HTERT RPE-1 (cell line): Measurements from ENCODE around the gene PARD3.

Source experiments
- in situ Hi-C: fragments of 300-500 bp; cut with MboI; formaldehyde crosslinking; loops from 4 replicates; pipeline ENCODE4 v1.14.3; 2020; ENCODE audit warnings: low sequenced_read_pairs

Gene PARD3

DNA sequence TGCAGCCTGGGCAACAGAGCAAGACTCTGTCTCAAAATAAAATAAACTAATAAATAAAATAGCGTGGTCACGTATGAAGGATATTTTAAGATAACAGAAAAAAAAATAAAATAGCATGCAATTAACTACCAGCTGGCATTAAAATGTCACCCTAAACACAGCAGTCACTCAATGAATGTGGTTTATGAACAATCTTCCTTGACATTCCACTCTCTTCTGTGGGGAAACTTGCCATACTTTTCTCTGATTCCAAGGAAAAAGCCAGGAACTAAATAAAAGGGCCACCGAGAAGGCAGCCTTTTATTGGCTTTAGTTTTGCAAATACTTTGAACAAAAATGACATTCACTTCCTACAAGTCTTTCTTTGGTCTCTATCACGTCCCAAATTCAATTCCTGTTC lies 266.6 kb downstream of the PARD3 start:
- in situ Hi-C loops, result no loop called here

DNA sequence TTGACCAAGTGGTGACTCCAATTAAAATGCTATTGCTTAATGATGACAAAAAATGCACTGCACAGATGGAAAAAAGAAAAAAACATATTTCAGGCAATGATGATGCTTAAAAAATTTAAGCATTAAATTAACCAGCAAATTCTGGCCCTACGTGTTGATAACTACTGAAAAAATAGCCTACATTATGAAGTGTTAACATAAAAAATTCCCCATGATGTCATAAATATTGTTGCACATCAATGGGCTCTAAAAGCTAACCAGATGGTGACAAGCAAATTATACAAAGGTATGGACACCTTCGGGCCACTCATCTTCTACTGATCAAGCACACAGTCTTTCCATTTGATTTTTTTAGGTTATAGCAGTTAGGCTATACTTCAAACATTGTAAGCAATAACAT lies 267.4 kb downstream of the PARD3 start:
- in situ Hi-C loops, result no loop called here

DNA sequence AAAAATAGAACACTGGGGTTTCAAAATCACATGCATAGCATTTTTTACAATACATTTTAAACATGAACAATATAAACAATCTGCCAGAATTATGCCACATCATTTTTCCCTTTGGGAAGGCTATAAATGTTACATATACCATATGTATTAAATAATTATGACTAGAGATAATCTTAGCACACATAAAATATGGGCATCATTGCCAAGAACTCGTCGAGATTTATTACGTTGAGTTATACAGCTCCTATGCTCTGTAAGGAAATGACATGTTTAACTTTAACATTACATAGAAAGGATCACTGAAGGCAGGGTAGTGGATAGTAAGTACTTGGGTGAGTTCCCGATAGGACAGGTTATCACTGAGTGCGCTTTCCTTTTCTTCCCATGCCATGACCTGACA lies 267.8 kb downstream of the PARD3 start:
- in situ Hi-C loops, result no loop called here

DNA sequence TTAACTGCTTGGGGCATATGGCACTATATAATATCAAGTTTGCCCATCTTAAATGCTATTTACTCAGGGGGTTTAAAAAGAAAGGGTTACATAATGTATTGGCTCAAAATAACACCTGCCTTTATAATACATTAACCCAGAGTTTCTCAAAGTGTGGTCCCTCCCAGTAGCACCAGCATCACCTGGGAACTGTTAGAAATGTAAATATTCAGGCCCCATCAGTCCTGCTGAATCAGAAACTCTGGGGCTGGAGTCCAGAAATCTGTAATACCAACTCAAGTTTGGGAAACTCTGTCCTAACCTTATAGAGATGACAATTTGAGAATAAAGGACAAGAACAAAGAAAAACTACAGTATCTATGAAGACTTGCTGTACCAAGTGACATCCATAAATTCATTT lies 270.7 kb downstream of the PARD3 start:
- in situ Hi-C loops, result no loop called here

DNA sequence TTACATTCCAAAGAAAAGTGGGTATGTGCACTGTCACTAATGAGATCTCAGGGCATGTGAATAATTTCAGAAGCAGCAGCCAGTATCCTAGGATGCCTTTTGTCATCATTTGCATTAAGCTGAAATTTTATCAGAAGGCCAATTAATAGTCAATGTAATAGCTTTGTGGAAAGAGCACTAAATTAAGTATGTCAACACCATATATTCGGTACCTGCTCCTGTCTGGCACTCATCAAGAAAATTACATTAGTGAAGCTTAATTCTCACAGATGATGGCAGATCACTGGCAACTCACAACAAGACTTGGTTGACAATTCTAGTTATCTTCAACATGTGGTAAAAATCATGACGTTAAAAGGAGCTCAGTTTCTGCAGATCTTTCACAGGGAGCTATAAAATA lies 271.4 kb downstream of the PARD3 start:
- in situ Hi-C loops, result no loop called here

DNA sequence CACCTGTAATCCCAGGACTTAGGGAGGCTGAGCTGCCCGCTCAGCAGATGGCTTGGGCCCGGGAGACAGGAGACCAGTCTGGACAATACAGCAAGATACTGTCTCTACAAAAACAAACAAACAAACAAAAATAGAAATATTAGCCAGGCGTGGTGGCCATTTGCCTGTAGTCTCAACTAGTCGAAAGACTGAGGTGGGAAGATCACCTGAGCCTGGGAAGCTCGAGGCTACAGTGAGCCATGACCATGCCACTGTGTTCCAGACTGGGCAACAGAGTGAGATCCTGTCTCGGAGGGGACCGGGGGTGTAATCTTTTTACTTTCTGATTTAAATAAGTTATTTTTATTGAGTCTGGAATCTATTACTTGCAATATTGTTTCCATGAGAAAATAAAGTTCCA lies 274.6 kb downstream of the PARD3 start:
- in situ Hi-C loops, result no loop called here

DNA sequence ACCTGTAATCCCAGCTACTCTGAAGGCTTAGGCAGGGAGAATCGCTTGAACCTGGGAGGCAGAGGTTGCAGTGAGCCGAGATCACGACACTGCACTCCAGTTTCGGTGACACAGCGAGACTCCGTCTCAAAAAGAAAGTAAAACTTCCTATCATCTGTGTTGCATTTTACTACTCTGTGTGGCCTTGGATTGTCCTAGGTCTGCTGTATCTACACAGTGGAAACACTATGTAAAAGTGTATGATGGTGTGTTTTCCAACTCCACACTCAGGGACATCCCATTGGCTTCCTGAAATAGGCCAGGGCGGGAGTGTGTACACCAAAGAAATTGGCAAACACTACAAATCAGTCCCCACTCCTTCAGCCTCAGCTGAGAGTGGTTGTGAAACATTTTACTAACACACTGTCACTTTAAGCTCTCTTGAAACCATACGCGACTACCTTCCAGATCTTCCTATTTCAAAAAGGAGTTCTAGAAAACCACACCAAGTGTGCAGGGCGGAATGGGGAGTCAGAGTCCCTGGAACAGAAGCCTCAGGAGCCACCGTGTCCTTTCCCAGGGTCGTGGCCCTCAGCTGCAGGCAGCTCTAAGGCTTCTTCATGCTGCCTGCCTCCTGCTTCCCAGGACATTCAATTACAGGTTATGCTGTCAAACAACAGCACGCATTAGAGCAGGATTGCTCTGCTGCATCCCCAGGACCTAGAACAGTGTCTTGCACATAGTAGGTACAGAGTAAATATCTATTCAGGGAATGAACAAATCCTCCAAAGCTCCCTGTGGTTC lies 275.4 kb downstream of the PARD3 start:
- in situ Hi-C loops, result no loop called here

DNA sequence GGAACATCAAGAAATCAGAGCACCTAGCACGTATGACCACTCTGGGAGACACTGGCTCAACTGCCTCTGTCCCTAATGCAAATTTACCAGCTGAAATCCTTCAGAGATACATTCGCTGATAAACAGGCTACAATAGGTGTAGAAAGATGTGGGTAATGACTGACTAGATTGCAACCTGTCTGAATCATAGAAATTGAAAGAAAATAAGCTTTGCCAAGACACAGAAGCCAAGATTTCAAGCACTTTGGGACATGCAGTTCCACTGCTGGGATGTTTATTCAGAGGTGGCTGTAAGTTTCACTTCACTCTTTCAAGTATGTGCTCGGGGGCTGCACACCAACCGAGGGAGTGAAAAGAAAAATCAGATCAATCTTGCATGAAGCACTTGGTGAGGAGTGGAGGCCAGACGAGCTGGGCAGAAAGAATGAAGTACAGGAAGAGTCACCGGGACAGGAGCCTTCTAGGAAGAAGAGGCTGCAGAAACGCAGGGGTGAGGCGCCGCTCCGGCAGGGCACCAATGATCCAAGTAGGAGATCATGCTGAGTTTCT lies 276.7 kb downstream of the PARD3 start:
- in situ Hi-C loops, result no loop called here

DNA sequence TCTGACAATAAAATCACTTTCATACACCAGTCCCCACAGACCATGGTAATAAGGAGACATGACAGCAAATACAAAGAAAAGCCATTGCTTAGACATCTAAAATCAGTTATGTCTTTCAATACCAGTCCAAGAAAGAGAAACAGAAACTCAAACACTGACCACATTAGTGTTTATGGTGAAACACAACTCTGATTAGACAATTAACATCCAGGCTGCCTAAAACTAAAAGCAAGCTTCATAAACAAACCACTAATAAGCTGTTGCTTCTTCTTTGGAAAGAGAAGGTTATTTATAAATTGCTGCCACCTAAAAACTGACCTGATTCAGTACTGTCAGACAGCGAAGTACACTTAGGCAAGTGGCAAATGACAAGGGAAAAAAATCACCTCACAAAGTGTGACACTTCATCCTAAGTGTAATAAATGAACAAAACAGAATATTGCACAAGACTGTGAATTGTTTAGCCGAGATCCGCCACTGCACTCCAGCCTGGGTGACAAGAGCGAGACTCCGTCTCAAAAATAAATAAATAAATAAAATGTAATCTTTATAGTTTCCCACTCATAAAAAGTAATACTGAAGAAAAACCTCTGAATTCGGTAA lies 277.4 kb downstream of the PARD3 start:
- in situ Hi-C loops, result no loop called here

DNA sequence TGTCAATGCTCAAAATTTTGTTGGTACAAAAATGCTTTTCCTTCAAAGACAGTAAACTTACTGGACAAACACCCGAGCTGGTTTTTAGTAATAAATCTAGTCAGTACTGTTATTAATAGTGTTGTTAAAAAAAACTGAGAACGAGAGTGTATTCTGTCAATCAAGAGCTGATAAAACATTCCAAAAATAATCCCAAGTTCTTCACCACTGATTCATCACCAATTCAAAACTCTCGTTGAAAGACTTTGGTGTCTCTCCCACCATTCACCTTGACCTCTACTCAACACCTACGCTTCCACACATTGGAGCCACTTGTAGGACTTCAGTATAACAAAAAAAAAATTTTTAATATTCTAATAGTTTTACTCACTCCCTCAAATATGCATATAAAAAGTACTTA lies 279.2 kb downstream of the PARD3 start:
- in situ Hi-C loops, result no loop called here

DNA sequence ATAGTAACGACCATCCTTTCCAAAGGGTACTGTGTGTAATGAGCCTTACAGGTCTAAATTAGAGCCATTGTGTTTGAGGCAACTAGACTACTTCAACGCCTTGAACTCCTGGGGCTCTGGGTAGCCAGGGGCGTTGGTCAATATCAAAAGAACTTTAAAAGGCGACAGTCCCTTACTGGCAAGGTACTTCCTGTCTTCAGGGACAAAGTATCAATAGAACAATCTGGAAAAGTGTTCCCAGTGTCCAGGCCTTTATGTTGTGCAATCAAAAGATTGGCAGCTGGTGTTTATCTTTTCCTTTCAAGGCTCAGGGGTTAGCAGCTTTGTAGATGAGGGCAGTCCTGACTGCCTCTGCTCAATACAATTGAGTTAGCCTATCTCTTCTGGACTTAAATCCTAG lies 284.3 kb downstream of the PARD3 start:
- in situ Hi-C loops, result no loop called here

DNA sequence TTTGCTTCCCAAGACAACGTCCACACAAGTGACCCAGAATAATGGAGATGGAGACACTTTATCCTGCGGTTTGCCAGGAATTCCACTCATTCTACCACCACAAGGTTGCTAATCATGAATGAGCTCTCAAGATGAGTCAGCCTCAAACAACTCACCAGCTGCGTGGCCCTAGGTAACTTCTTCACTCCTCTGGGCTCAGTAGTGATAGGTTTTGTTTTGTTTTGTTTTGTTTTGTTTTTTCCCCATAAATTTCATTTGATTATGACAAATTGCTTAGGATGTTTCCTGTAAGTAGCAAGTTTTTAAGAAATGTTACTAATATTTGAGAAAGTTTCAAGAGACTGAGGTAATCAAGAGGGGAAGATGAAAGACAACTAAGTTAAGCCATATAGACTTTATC lies 286.8 kb downstream of the PARD3 start:
- in situ Hi-C loops, result no loop called here

DNA sequence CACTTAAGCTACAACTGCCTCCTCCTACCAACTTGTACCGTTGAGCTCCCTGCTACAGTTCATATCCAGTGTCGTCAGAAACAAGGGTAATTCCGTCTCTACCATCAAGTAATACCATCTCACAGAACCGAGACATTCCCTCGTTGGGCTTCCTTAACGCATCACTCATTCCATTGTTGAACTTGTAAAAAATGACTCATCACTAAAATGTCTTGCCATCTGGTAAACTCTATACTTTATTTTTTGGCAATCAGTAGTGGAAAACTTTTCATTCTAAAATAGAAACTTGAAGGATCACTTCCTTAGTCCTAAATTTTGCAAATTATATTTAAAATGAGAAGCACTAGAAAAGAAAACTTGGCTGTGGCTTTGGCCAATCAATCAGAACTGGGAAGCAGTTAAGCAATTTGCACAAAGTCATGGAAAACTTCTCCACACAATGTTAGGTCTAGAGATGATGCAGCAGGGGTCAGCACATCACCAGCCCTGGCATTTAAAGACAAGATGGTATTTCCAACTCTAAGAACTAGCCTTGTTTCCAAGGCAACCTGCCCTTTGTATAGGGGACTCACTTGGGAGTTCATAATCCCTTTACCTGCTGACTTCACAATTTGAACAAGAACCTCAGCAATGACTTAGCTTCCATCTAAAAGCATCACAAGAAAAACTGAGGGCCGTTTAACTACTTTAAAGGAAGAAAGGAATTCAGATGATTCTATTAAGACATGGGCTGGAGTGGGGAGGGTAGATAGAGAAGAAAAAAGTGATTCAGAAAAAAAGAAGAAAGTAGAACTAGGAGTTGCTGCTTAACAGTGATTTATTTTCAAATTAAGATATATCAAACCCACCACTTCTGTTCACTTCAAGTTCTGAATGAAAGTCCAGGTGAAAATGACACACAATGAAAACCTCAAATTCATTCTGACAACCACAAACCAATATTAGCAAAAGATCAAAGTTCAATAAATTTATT lies 288.1 kb downstream of the PARD3 start:
- in situ Hi-C loops, result no loop called here

DNA sequence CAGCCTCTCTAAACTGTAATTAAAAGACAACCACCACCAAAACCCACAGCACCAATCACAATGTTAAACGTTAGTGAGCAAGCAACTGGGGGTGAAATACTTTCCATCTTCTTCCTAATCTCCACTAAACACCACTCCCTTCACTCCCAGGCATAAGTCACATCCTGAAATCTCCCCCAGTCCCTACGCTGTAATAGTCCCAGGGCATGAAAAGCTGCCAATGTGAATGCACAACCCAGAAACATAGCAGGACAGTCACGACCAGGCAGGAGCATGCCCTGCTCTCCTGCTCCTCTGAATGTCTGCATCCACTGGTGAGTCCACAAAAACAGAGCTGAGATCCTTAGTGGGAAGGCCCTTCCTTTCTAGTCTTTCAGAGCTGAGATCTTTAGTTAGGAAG lies 288.9 kb downstream of the PARD3 start:
- in situ Hi-C loops, result no loop called here

DNA sequence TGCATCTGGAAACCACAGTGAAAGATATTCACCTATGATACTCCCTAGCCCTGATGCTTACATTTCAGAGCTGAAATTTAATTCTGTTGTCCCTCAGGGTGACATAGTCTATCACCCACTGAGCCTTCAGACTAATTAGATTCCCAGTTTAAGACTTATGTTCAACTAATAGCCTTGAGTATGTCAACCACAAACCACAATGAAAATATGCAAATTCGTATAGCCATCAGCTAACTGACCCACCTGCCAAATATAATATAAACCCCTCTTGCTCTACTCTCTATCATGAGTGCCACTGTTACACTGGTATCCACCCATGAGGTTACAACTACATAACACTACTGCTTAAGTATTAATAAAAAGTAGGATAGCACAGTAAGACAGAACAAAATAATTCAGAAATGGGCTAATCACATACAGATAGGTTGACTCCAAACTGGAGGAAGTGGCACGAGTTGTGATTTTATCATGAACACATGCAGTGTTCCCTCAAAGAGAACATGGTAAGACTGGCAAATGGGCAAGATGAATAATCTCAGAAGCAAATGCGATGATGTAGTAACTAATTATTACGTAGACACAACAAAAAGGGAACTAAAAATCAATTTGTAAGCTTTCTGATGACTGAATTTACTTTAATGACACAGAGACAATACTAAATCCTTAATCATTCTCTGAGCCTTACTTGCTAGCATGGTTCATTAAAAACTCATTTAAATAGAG lies 290.6 kb downstream of the PARD3 start:
- in situ Hi-C loops, result no loop called here

DNA sequence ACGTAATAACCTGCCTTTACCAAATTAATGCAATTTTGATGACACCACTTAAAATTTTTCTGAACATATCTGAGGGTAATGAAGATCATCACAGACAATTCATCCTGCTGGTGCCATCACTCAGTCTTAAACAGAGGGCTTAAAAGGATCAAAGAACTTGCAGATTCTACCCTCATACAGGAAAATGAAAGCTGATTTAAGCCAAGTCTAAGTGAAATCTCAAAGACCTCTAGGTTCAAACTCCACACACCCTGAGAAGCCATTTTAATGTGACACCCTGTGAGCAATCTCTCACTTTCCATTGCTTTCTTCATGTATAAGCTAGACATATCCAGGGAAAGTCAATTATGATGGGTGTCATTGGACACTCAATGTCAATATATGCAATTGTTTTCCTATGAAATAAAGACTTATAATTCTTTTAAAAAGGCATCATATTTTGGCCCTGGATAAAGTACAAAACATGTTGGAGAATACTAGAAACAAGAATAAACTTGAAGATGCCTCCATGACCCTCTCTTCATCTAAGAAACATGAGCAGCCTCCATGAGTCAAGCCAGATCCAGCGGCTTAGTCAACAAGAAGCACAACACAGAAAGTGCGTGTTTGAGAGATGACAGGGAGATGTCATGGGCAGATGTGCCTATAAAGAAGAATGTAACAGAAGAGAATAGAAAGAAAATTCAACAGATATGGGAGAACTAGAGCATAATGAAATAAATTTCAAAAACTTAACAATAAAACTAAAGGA lies 291.9 kb downstream of the PARD3 start:
- in situ Hi-C loops, result no loop called here

DNA sequence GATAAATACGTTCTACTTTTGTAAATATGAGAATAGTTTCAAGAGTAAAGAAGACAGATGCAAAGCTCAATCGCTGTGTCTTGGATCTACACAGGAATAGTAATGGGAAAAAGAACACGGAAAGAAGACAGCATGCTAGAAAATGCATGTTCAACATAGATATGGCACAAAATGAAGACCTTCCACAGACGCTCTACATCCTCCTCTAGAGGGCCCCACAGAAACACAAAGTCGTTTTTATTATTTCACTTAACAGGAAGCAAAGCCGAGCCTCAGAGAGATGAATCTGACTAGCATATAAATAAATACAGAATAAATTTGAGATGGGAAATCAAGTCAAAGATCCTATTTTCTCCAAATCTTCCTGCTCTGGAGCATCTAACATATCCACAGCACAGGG lies 292.6 kb downstream of the PARD3 start:
- in situ Hi-C loops, result no loop called here

DNA sequence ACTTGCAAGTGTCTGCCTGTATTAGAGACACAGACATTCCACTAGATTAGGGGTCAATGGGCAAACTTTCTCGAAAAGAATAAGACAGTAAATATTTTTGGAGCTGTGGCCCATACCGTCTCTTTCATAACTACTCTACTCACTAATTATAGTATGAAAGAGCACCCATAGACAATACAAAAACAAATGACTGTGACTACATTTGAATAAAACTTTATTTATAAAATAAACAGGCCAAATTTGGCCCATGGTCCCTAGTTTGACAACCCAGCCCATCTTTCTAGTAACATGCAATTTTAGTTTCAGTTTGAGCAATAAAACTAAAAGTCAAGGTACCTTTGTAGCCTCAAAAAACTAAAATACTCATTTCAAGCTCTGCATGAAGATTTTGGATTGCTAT lies 294.6 kb downstream of the PARD3 start:
- in situ Hi-C loops, result no loop called here

DNA sequence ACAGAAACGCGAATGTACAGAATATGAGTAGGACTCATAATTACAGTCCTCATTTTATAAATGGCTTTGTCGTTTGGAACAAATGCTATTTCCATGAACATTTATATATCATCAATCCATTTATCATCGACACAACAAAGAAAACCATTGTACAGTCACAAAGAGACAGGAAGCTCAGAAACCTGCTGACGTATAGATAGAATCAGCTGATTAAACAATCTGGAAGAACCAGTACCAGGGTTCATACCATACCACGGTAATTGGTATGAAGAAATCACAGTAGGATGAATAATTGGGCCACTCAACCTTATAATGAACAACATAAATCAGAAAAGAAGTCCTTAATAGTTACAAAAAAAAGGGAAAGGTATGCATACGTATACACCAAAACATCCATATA lies 295.0 kb downstream of the PARD3 start:
- in situ Hi-C loops, result no loop called here

DNA sequence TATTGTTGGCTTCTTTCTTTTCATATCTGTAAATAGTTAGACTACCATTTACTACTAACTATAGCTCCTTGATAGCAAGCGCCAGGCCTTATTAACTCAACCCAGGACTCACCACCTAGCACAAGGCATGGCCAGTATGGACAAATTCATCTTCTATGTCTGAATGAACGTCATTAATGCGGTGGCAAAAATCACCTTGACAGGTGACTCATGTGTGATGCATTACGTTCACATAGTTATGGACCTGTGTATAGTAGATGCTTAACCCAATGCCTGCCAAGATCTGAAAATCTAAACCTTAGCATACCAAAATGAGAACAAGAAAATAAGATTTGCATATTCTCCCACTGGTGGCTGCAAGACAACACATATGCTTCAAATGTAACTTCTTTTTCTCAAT lies 300.8 kb downstream of the PARD3 start:
- in situ Hi-C loops, result no loop called here
